ENCODE results near the gene COL5A1.

Gene COL5A1

GRCh38 chr9:134657666-134658377 lies 16.2 kb downstream of the COL5A1 start:
- TF ChIP-seq FOXM1 (IDR thresholded peaks at IDR 0.05; ENCODE audit: borderline replicate concordance, low read depth), result no peak
- no peak for TF ChIP-seq NFIC (IDR thresholded peaks at IDR 0.05)
- TF ChIP-seq ZBTB7A (IDR thresholded peaks at IDR 0.05; ENCODE audit: low read depth), result no peak
- no peak for TF ChIP-seq CREB1 (IDR thresholded peaks at IDR 0.05; ENCODE audit: low read depth)
- TF ChIP-seq USF1 (IDR thresholded peaks at IDR 0.05), result no peak
- TF ChIP-seq EGR1 (IDR thresholded peaks at IDR 0.05), result no peak
- no peak for TF ChIP-seq TAF1 (IDR thresholded peaks at IDR 0.05; ENCODE audit: low read depth)

GRCh38 chr9:134658378-134658955 lies 16.9 kb downstream of the COL5A1 start:
- TF ChIP-seq CEBPB (IDR thresholded peaks at IDR 0.05) (no peak), FOXM1 (IDR thresholded peaks at IDR 0.05; ENCODE audit: borderline replicate concordance, low read depth) (no peak), TAF1 (IDR thresholded peaks at IDR 0.05; ENCODE audit: low read depth) (no peak), RAD21 (IDR thresholded peaks at IDR 0.05; ENCODE audit: low read depth) (no peak), TEAD4 (IDR thresholded peaks at IDR 0.05) (no peak)

- TF ChIP-seq CEBPB (IDR thresholded peaks at IDR 0.05), result no peak
- TF ChIP-seq REST (IDR thresholded peaks at IDR 0.05; ENCODE audit: low read depth), result no peak
- no peak for TF ChIP-seq NFIC (IDR thresholded peaks at IDR 0.05)
- no peak for TF ChIP-seq USF1 (IDR thresholded peaks at IDR 0.05)
- TF ChIP-seq ZBTB7A (IDR thresholded peaks at IDR 0.05; ENCODE audit: low read depth), result no peak
- no peak for TF ChIP-seq EP300 (IDR thresholded peaks at IDR 0.05; ENCODE audit: borderline replicate concordance)
- no peak for TF ChIP-seq YY1 (IDR thresholded peaks at IDR 0.05; ENCODE audit: low read depth)
- no peak for TF ChIP-seq FOXM1 (IDR thresholded peaks at IDR 0.05; ENCODE audit: borderline replicate concordance, low read depth)
- no peak for TF ChIP-seq MAX (IDR thresholded peaks at IDR 0.05)
Observed at GRCh38 chr9:134659688-134660131, 18.1 kb downstream of the COL5A1 start.

- no peak for TF ChIP-seq TEAD4 (IDR thresholded peaks at IDR 0.05)
- no peak for TF ChIP-seq YY1 (IDR thresholded peaks at IDR 0.05; ENCODE audit: low read depth)
- no peak for TF ChIP-seq USF1 (IDR thresholded peaks at IDR 0.05)
- TF ChIP-seq MAX (IDR thresholded peaks at IDR 0.05), result no peak
- TF ChIP-seq NFIC (IDR thresholded peaks at IDR 0.05), result no peak
- TF ChIP-seq CEBPB (IDR thresholded peaks at IDR 0.05), result no peak
- no peak for TF ChIP-seq REST (IDR thresholded peaks at IDR 0.05; ENCODE audit: low read depth)
- TF ChIP-seq ZBTB7A (IDR thresholded peaks at IDR 0.05; ENCODE audit: low read depth), result no peak
- no peak for TF ChIP-seq TCF12 (IDR thresholded peaks at IDR 0.05; ENCODE audit: low read depth)
- TF ChIP-seq EGR1 (IDR thresholded peaks at IDR 0.05), result no peak
- no peak for TF ChIP-seq CREB1 (IDR thresholded peaks at IDR 0.05; ENCODE audit: low read depth)
- no peak for TF ChIP-seq TAF1 (IDR thresholded peaks at IDR 0.05; ENCODE audit: low read depth)
- no peak for TF ChIP-seq FOXM1 (IDR thresholded peaks at IDR 0.05; ENCODE audit: borderline replicate concordance, low read depth)
- TF ChIP-seq EP300 (IDR thresholded peaks at IDR 0.05; ENCODE audit: borderline replicate concordance), result no peak
- no peak for TF ChIP-seq RAD21 (IDR thresholded peaks at IDR 0.05; ENCODE audit: low read depth)
Observed at GRCh38 chr9:134660407-134660806, 18.8 kb downstream of the COL5A1 start.

- TF ChIP-seq MAX (IDR thresholded peaks at IDR 0.05), result no peak
- TF ChIP-seq EGR1 (IDR thresholded peaks at IDR 0.05), result no peak
- TF ChIP-seq USF1 (IDR thresholded peaks at IDR 0.05), result no peak
- no peak for TF ChIP-seq YY1 (IDR thresholded peaks at IDR 0.05; ENCODE audit: low read depth)
- TF ChIP-seq REST (IDR thresholded peaks at IDR 0.05; ENCODE audit: low read depth), result no peak
- no peak for TF ChIP-seq EP300 (IDR thresholded peaks at IDR 0.05; ENCODE audit: borderline replicate concordance)
- no peak for TF ChIP-seq TCF12 (IDR thresholded peaks at IDR 0.05; ENCODE audit: low read depth)
- no peak for TF ChIP-seq ZBTB7A (IDR thresholded peaks at IDR 0.05; ENCODE audit: low read depth)
- no peak for TF ChIP-seq NFIC (IDR thresholded peaks at IDR 0.05)
- no peak for TF ChIP-seq CREB1 (IDR thresholded peaks at IDR 0.05; ENCODE audit: low read depth)
- no peak for TF ChIP-seq TEAD4 (IDR thresholded peaks at IDR 0.05)
- no peak for TF ChIP-seq TAF1 (IDR thresholded peaks at IDR 0.05; ENCODE audit: low read depth)
Observed at GRCh38 chr9:134661299-134661698, 19.7 kb downstream of the COL5A1 start.

Measured in Ishikawa (cell line).